Dermis microvascular lymphatic vessel endothelial cell (primary cell): ENCODE results near the gene ATG9A. TPM values are rescaled to one million over a fixed set of nuclear protein-coding genes. Genes with fewer than 3 reads are reported as not detected.
"Not testable (repeated sequence)": the region's sequence is repeated elsewhere in the genome, so short reads cannot be mapped to it uniquely, and the experiment has no call there.

Source experiments
- DNase-seq, 2 donors: peaks; one replicate each; pipeline versions ENCODE4 v3.0.0 to v3.0.0-alpha.2; 2010; ENCODE audit warnings: low read depth in 2 of 2
- total RNA-seq: library from RNA; depleted of rRNA; stranded (reverse); fragments of >200 nt; gene quantifications from 2 replicates; pipeline ENCODE4 v1.2.1, GENCODE V29; 2014

The ATG9A gene
- 34.5 and 60.4 TPM in 2 replicates for total RNA-seq

- DNase-seq, result peak; percentile 96 to 100
These were observed at the start of gene ATG9A, which contains the start of gene ANKZF1 for GRCh38 chr2:219229305-219230058. Gene ATG9A (minus strand): TSS chr2:219229636. CDS start chr2:219228024, 1,612 bp downstream. Gene ANKZF1 (plus strand): TSS chr2:219229806. CDS start chr2:219230258, 452 bp downstream.

GRCh38 chr2:219278655-219279150, 49.3 kb upstream of the ATG9A start:
- no peak for DNase-seq

- DNase-seq, result peak in 1 of 2 donors; percentile 62
These were observed 48.5 kb upstream of the ATG9A start for GRCh38 chr2:219277703-219278654.

- DNase-seq, result no peak
These were observed 45.0 kb upstream of the ATG9A start for GRCh38 chr2:219274361-219274921.

- no peak for DNase-seq
These were observed 44.5 kb upstream of the ATG9A start for GRCh38 chr2:219273937-219274336.

- DNase-seq, result no peak
These were observed 43.6 kb upstream of the ATG9A start for GRCh38 chr2:219272995-219273394.

GRCh38 chr2:219272356-219272755, 42.9 kb upstream of the ATG9A start:
- DNase-seq, result no peak

- DNase-seq, result no peak
These were observed 41.6 kb upstream of the ATG9A start for GRCh38 chr2:219271021-219271420.

- no peak for DNase-seq
These were observed 40.6 kb upstream of the ATG9A start for GRCh38 chr2:219270055-219270372.

GRCh38 chr2:219269362-219270054, 40.1 kb upstream of the ATG9A start:
- no peak for DNase-seq

GRCh38 chr2:219268294-219268693, 38.9 kb upstream of the ATG9A start:
- DNase-seq, result no peak

- DNase-seq, result no peak
These were observed 37.5 kb upstream of the ATG9A start for GRCh38 chr2:219266886-219267285.

- DNase-seq, result no peak
These were observed 36.8 kb upstream of the ATG9A start for GRCh38 chr2:219266232-219266631.

GRCh38 chr2:219261024-219261855, 31.8 kb upstream of the ATG9A start:
- DNase-seq, result no peak

- DNase-seq, result not testable (repeated sequence)
These were observed 29.5 kb upstream of the ATG9A start for GRCh38 chr2:219258942-219259341.

GRCh38 chr2:219254590-219255201, 25.3 kb upstream of the ATG9A start:
- DNase-seq, result no peak

- DNase-seq, result peak in 1 of 2 donors; percentile 78
These were observed 24.5 kb upstream of the ATG9A start, which contains the start of gene TUBA4A for GRCh38 chr2:219253753-219254589. Gene TUBA4A (minus strand): TSS chr2:219253918. CDS start chr2:219253858, 60 bp downstream.

- DNase-seq, result peak in 1 of 2 donors; percentile 25
These were observed 23.7 kb upstream of the ATG9A start, which contains the start of gene TUBA4B for GRCh38 chr2:219252900-219253752. Gene TUBA4B (plus strand): TSS chr2:219253243. CDS start chr2:219253408, 165 bp downstream.
